Stimulated activated CD4-positive, alpha-beta T cell treated with anti-CD3 and anti-CD28 coated beads, Interleukin-1b, Interleukin-23, amount 100 ng/mL, for 4 hours (primary cell): Measurements from ENCODE around the gene MED12.

ENCODE experiments used
- DNase-seq, 2 donors: peaks; one replicate each; pipeline ENCODE4 v3.0.0-alpha.2; 2020; ENCODE audit warnings: low read depth in 2 of 2

The MED12 gene

GRCh38 chrX:71118032-71118984 lies at the start of gene MED12:
Gene MED12 (plus strand): TSS chrX:71118596. CDS start chrX:71118755, 159 bp downstream.
- peak; percentile 61 to 77 for DNase-seq

DNA sequence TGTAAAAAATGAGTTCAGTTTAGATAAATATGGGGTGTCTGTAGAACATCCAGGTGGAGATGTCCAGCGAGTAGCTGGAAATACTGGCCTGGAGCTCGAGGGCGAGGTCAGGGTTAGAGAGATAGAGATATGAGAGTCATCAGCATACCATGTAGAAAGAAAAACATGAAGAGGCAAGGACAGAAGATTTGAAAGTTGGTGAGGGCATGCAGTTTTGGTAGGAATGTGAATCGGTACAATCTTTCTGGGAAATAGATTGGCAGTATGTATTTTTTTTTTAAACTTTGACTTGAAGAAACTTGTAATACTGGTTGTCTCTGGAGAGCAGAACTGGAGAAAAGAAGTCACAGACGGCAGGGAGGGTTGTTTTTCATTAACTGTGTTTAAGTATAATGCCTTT lies 47.9 kb upstream of the MED12 start:
- no peak for DNase-seq

- DNase-seq: no peak
Observed at GRCh38 chrX:71081330-71082123, 36.9 kb upstream of the MED12 start.

GRCh38 chrX:71082124-71082647 lies 36.2 kb upstream of the MED12 start:
- no peak for DNase-seq

DNA sequence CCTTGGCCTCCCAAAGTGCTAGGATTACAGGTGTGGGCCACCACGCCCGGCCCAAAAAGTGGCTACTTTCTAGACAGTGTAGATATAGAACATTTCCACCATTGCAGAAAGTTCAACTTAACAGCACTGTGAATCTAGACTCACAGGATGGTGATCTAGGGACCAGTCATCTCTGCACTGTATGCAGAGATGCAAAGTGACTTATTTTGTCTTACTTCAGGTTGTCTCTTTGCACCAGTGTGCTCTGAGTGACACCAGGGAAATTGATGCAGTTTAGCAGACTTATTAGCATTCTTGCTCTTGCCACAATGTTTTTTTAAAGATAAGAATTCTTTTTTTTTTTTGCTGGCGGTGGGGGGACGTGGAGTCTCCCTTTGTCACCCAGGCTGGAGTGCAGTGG lies 35.6 kb upstream of the MED12 start:
- no peak for DNase-seq

GRCh38 chrX:71085900-71086299 lies 32.5 kb upstream of the MED12 start:
- no peak for DNase-seq

DNA sequence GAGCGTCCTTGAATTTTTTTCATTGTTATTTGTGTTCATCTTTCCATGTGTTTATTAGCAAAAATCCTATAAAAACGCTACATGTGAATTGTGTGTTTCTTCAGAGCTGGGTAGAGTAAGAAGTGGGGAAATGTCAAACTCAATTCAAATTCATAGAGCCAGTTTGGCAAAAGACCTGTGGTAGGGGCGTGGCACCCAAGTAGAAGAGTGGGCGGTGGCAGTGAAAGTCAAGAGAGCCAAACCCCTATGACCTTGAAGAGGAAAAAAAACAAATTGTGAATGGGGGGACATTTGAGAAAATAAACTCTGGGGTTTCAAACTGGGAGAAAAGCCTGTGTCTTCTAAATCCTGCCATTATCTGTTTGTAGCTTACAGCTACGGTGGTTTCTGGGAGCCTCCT lies 27.1 kb upstream of the MED12 start:
- no peak for DNase-seq

DNA sequence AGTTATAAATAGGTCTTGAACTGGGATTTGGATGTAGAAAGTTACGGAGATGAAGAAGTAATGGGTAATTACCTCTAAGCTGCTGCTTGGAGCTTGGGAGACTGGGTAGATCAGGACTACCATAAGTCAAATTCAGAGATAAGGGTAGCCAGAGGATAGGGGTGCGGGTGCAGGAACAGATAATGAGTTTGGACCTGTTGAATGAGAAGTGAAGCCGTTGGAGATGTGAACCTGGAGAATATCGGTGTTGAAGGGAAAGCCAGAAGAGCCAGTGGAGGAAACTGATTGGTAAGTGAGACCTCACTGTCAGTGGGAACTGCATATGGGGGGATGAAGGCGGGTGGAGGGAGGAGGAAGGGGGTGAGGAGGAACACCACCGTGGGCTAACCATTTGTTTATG lies 23.4 kb upstream of the MED12 start:
- no peak for DNase-seq

GRCh38 chrX:71095555-71095980 lies 22.8 kb upstream of the MED12 start, which contains the start of gene FOXO4:
Gene FOXO4 (plus strand): TSS chrX:71095851. CDS start chrX:71096529, 678 bp downstream.
- peak; percentile 76 to 78 for DNase-seq

DNA sequence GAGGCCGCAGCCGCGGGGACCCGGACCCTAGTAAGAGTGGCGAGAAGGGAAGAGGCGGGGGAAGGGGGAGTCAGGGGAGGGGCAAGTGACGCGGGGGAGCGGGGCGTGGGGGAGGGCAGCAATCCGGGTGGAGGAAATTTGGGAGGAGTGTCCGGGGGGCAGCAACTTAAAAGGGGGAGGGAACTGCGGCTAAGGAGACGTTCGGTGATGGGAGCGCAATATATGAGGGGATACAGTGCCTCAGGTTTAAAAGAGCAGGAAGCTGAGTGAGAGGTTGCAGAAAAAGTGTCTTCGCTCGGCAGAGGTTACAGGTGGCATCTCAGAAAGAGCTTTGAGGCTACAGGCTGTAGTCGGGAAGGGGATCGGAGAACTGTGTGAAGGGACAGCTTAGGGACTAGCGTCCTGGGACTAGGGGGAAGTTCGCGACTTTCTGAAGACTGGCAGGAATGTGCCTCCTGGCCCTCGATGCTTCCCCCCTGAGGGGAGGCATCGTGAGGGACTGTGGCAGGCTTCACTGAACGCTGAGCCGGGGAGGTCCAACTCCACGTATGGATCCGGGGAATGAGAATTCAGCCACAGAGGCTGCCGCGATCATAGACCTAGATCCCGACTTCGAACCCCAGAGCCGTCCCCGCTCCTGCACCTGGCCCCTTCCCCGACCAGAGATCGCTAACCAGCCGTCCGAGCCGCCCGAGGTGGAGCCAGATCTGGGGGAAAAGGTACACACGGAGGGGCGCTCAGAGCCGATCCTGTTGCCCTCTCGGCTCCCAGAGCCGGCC lies 22.2 kb upstream of the MED12 start:
- DNase-seq: no peak

DNA sequence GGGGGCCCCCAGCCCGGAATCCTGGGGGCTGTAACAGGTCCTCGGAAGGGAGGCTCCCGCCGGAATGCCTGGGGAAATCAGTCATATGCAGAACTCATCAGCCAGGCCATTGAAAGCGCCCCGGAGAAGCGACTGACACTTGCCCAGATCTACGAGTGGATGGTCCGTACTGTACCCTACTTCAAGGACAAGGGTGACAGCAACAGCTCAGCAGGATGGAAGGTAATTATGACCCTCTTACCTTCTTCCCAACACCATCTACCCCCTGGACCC lies 21.7 kb upstream of the MED12 start:
- DNase-seq: no peak

DNA sequence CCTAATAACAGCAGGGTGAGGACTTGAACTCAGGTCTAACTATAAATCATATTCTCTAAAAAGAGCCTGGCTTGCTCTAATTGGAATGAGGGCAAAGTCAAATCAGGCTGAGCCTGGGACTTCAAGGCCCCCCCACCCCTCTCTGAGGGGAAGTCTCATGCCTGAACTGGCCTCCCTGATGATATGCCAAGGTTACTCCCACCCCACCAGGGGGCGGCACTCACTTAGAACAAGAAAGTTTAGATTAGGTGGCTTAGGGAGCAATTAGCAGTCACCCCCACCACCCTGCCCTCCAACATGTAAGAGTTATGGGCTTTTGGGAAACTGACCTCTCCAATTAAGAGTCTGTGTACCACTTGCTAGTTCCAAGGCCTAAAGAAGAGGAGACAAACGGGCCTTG lies 20.1 kb upstream of the MED12 start:
- peak; percentile 64 to 70 for DNase-seq

GRCh38 chrX:71098951-71099506 lies 19.4 kb upstream of the MED12 start:
- DNase-seq: no peak

- DNase-seq: no peak
Observed at GRCh38 chrX:71099736-71100135, 18.7 kb upstream of the MED12 start.

GRCh38 chrX:71100581-71101505 lies 17.6 kb upstream of the MED12 start:
- no peak for DNase-seq

- DNase-seq: no peak
Observed at GRCh38 chrX:71102292-71102691, 16.1 kb upstream of the MED12 start.

- peak in 1 of 2 donors; percentile 39 for DNase-seq
Observed at GRCh38 chrX:71103110-71103983, 15.0 kb upstream of the MED12 start.

DNA sequence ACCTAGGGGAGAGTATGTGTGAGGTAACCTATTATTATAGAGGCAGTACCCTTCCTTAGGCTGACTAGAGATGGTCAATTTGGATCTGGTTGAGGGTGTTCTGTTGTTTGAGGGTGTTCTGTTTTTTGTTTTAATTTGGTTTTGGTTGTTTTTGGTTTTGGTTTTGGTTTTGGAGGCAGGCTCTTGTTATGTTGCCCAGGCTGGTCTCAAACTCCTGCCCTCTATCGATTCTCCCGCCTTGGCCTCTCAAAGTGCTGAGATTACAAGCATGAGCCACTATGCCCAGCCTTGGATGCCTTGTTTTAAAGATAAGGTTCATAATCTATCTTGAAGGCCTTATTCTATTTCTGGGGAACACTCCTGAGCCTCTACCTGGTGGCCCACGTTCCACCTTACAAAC lies 12.8 kb upstream of the MED12 start:
- DNase-seq: no peak

DNA sequence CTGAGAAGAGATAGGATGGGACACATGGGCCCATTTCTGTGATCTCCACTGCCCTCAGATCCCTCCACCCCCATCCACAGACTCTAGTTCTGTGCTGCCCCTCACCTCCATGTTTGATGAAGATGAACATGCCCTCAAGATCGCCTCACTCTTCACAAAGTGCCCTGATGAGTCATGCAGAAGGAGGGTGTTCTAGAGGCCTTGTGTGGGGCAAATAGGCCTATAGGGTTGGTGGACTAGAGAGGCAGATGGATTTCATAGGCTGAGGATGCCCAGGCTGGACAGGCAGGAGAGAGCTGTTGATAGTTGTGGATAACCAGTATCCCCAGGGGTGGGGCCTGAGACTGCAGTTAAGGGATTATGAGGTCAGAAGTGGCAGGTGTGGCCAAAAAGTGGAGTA lies 12.0 kb upstream of the MED12 start, which contains the start of gene CXorf65:
Gene CXorf65 (minus strand): TSS at position 314 of the 400 bp plus-strand sequence. CDS start 184 bp downstream, at position 130.
- no peak for DNase-seq
